ENCODE results near the gene UNC93A.
"Not testable (repeated sequence)": the region's sequence is repeated elsewhere in the genome, so short reads cannot be mapped to it uniquely, and the experiment has no call there.

UNC93A gene

DNA sequence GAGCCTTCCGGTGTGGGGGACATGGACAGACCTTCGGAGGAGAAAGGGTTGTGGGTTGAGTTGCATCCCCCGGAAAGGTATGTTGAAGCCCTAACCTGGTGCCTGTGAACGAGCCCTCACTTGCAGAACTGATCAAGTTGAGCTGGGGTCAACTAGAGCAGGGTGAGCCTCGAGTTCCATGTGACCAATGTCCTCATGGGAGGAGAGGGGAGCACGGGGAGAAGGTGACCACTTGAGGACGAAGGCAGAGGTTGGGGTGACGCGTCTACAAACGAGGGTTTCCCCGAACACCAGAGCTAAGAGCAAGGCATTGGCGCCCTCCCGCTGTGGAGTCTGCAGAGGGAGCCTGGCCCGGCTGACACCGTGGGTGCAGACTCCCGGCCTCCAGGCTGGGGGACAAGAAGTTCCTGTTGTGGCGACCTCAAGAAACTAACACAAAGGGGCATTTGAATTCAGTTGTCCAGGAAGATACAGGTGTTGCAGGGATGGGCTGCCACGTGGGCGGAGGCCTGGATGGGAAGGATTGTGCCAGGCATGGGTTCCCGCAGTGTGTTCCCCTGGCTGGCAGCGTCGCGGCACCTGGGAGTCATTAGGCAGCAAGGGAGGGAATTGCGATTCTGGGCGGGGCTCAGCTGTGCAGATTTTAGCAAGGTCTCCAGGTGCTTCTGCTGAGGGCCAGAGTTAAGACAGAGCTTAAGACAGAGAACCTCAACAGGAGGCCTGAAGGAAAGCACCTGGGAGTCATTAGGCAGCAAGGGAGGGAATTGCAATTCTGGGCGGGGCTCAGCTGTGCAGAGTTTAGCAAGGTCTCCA, 20.4 kb upstream of the UNC93A start:
- no peak for DNase-seq (ENCODE audit: low spot score)

GRCh38 chr6:167272151-167272550, 19.0 kb upstream of the UNC93A start:
- DNase-seq (ENCODE audit: low spot score), result no peak

- no peak for DNase-seq (ENCODE audit: low spot score)
These were observed 18.3 kb upstream of the UNC93A start for GRCh38 chr6:167272696-167273379.

DNA sequence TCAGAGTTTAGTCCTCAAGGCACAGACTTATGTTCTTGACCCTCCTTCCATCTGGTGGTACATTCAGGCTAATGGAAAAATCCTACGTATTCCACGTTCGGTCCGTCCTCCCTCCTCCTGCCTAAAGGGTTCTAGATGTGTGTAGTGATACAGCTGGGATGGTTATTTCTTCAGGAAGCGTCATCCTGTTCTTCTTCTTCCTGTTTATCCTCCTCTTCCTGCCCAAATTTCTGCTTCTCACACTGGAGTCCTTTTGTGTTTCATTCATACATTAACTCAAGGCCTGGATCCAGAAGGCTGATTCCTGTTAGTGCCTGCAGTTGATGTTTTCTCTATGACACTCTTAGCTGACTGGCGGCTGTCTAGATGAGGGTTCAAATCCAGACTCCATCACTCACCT, 16.8 kb upstream of the UNC93A start:
- DNase-seq (ENCODE audit: low spot score), result no peak

DNA sequence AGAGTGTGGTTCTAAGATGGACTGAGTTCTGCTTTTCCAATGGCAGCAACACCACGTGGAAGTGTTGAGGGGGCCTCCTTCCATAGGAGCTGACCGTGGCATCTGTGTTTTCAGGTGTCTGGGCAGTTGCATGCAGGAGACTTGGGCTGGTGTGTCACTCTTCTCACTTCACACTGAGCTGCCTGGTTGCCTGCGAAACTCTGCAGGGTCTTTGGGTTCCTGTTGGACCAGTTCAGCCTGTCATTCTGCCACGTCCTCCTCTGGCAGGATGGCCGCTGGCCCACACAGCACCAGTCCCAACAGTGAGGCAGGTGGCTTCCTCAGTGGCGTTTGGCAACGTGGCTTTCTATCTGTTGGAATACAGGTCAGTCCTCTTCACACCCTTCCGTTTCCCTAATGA, 16.1 kb upstream of the UNC93A start:
- no peak for DNase-seq (ENCODE audit: low spot score)

- DNase-seq (ENCODE audit: low spot score), result no peak
These were observed 15.7 kb upstream of the UNC93A start for GRCh38 chr6:167275436-167275835.

GRCh38 chr6:167276772-167277533, 14.2 kb upstream of the UNC93A start:
- DNase-seq (ENCODE audit: low spot score), result no peak

DNA sequence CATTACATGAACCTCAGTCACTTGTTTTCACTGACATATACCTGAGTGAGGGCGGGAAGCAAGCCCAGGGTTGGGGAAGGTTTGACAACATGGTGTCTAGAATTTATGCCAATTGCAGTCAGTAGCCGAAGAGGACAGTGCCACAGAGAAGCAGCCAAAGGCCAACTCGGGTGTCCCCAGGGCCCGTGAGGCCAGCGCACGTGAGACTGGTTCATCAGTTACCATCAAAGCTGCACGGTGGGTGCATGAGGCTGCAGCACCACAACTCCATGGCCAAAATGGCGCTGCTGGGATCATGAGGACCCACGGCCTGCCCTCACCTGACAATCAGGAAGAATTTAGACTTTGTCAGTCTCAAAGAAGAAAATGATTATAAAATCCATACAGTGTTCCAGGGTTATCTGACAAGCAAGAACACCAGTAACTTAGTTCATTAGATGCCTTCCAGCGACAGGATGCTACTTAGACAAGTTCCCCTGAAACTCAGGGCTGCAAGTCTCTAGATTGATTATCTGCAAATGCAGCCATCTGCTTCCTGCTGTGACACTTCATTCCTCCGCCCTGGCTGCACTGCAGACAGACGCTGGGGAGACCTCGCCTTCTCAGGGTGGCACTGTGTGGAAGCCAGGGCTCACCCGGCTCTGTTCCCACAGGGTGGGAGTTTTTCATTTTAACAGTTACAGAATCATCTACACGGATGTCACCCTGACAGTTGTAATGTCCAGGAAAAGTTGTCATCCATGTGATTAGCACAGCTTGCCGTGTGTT, 12.8 kb upstream of the UNC93A start:
- not testable (repeated sequence) for DNase-seq (ENCODE audit: low spot score)

GRCh38 chr6:167279766-167280446, 11.2 kb upstream of the UNC93A start:
- DNase-seq (ENCODE audit: low spot score), result no peak

DNA sequence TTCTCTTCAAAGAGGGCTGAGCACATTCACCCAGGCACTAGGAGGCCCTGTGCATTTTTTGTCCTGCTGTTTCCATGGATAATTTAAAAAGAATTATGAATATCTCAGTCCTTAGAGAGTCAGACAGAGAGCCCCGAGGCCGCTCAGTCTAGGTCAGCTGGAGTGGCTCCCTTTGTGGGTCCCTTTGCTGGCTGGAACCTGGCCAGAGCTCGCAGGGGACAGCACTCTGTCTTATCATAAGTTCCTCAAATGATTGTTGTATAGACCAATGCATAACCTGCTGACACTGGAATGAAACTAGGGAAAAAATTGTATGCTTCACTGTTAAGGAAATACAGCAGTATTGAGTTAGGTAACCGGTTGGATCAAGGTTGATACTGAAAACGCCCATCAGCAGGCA, 10.6 kb upstream of the UNC93A start:
- not testable (repeated sequence) for DNase-seq (ENCODE audit: low spot score)

DNA sequence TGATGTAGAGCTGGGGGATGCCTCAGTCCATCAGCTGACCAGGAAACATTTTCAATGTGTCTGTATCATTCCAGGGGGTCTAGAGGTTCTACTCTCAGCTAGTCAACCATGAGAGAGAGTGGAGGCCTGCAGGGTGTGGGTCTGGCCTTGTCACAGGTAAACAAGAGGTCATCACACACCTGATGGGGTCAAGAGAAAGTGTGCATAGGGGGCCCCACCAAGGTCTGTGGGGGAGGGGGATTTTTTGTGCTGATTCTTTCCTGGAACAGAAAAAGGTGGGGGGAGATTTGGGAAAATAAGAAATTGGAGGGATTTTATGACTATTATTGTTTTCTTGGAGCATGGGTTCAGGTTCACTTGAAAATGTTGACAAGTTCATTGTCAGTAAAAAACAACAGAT, 8.9 kb upstream of the UNC93A start:
- DNase-seq (ENCODE audit: low spot score), result no peak

DNA sequence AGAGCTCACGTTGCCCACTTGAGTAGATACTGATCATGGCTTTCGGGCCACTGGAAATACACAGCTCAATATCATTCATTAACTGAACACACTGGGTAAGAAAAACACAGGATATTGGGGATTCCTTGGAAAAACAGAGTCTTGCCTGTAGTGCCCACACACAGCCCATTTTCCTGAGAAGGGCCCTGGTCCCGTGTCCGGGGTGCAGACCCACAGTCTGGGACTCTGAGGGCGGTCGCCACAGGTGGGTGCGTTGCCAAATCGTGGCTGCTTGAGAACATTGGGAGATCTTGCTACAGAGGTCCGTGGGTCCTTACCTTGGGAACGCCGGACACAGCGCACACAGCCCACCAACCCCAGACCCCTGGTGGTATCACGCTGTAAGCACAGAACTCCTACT, 6.5 kb upstream of the UNC93A start:
- DNase-seq (ENCODE audit: low spot score), result not testable (repeated sequence)

GRCh38 chr6:167285077-167285770, 5.9 kb upstream of the UNC93A start:
- DNase-seq (ENCODE audit: low spot score), result no peak

GRCh38 chr6:167287513-167288048, 3.5 kb upstream of the UNC93A start:
- DNase-seq (ENCODE audit: low spot score), result no peak

DNA sequence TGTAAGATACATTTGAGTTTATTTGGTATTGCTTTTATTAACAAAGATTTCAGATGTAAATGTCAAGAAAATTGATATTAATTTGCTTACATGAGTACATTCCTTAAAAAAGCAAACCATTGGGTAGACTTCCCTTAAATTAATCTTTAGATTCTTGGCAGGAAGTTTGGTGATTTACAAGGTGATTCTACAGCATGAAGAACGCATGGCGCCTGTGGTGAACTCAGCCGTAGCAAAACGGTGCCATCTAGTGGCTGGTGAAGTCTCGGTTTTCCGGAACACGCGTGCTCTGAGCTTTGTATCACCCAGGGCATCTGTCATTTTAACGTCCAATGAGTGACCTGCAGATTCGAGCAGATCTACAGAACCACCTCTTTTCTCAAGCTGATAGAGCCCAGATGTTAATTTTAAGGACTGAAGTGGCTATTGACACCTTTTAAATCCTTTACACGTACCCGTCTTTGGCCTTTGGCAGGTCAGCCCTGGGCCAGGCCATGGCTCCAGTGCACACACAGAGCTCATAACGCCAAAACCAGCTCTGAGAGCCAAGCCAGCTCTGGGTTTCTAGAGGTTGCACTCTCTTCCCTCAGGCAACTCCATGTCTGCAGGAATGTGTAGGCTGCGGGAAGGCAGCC, 2.4 kb upstream of the UNC93A start:
- not testable (repeated sequence) for DNase-seq (ENCODE audit: low spot score)

- not testable (repeated sequence) for DNase-seq (ENCODE audit: low spot score)
These were observed 1.8 kb upstream of the UNC93A start for GRCh38 chr6:167289291-167289690.

DNA sequence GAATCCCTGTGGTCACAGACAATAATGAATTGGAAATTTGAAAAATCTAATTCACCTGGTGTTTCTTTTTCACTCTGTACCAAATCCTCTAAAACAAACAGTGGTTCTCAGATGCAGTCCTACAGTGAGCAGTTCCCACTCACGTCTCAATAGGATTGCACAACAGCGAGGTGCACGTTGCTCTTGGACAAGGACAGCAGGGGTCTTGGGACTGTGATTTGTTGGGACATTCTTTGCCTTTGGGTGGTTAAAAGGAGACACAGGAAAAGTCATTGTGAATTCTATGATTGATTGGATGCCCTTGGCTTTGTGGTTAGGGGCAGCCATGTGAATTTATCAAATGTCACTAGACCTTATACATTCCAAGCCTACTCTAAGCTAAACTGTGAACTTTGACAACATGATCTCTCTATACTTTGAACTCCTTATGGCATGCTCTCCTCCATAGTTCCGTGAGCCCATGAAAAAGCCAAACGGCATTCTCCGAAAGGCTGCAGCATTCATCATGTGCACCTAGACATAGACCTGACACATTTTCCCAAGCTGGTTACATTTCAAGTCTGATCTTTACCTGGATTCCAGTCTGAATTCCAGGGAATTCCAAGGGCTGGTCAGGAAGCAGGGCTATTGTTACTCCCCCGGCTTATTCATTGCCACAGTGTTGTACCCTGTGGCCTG, 647 bp downstream of the UNC93A start:
- no peak for DNase-seq (ENCODE audit: low spot score)

- no peak for DNase-seq (ENCODE audit: low spot score)
These were observed 1.4 kb downstream of the UNC93A start for GRCh38 chr6:167292301-167293087.

All from AG20443 (cell line).